Epithelial cell of esophagus (primary cell): Measurements from ENCODE around the gene DCTPP1.
"Not testable (repeated sequence)": the region's sequence is repeated elsewhere in the genome, so short reads cannot be mapped to it uniquely, and the experiment has no call there.

Source experiments
- DNase-seq: peaks from one replicate; pipeline ENCODE4 v3.0.0; 2010; ENCODE audit warnings: low read depth
- H3K4me3 ChIP-seq: 2 replicates; pipeline ENCODE4 v1.5.1; 2011; ENCODE audit warnings: mild to moderate bottlenecking, low read length, control low read depth
- TF ChIP-seq, protein P1 (sequence below): IDR thresholded peaks from 2 replicates; pipeline ENCODE4 v1.5.1; 2011; ENCODE audit warnings: low read depth, mild to moderate bottlenecking, low read length, control low read depth, inconsistent platforms; ENCODE audit not compliant: insufficient read depth; ENCODE audit errors: missing control alignments

DCTPP1 gene

DNA sequence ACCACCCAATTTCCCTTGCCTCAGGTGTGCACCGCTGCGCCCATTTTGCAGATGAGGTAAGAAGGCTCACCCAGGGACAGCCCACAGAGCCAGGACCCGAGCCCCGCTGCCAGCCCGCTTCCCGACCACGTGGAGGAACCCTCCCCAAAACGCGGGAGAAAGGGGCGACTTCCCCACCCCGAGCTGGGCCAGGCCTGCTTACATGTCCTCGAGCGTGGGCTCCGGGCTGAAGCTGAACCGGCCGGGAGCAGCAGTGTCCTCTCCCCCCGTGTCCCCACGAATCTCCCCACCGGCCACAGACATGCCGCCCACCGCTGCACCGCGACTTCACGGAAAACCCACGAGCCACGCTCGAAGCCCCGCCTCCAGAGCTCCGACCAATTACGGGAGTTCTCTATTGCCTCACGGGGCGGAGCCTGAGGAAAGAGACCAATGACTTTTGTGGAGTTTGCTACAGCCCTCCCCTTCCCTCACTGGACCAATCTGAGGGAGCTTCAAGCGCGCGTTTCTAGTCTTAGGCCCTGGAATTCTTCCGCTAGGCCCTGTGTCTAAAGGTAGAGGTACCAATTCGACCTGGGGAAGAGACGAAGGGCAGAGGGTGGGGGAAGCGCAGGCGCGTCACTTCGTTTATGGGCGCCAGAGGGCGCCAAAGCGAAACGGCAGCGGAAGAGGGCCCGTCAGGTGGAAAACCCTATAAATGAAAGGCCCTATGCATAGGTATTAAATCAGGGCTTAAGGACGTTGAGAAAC lies at the start of gene DCTPP1:
DCTPP1 (minus strand) TSS at position 353 of the 750 bp plus-strand sequence; CDS start at position 303, 50 bp downstream.
- TF ChIP-seq, protein P1, sequence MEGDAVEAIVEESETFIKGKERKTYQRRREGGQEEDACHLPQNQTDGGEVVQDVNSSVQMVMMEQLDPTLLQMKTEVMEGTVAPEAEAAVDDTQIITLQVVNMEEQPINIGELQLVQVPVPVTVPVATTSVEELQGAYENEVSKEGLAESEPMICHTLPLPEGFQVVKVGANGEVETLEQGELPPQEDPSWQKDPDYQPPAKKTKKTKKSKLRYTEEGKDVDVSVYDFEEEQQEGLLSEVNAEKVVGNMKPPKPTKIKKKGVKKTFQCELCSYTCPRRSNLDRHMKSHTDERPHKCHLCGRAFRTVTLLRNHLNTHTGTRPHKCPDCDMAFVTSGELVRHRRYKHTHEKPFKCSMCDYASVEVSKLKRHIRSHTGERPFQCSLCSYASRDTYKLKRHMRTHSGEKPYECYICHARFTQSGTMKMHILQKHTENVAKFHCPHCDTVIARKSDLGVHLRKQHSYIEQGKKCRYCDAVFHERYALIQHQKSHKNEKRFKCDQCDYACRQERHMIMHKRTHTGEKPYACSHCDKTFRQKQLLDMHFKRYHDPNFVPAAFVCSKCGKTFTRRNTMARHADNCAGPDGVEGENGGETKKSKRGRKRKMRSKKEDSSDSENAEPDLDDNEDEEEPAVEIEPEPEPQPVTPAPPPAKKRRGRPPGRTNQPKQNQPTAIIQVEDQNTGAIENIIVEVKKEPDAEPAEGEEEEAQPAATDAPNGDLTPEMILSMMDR, result peak; percentile 89
- DNase-seq, result peak; percentile 100
- peak within 1 kb of the TSS; percentile 82 for H3K4me3 ChIP-seq

DNA sequence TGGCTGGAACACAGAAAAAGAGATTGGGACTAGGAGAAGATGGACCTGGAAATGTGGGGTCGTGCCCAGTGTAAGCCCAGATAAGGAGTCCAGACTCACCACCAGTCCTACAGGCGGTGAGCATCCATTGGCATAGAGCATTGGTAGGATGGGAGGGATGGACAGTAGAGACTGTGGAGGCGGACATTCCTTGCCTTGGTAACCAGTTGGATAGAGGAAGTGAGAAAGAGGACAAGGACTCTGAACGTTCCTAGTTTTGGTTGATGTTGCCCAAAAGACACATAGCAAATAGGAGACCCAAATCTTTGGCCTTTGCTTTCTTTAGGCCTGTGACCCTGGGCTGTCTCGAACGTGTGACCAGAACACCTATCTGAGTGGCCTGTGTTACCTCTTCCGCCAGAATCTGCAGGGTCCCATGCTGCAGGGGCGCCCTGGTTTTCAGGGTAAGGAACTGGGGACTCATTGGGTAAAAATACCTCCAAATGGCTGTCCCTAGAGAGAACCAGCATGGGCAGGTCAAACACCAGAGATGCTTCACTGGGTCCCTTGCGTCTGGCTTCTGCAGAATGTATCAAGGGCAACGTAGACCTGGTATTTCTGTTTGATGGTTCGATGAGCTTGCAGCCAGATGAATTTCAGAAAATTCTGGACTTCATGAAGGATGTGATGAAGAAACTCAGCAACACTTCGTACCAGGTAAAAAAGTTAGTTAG lies 49.1 kb upstream of the DCTPP1 start:
- no peak overlapping the region for H3K4me3 ChIP-seq
- TF ChIP-seq, protein P1, result no peak
- no peak for DNase-seq

DNA sequence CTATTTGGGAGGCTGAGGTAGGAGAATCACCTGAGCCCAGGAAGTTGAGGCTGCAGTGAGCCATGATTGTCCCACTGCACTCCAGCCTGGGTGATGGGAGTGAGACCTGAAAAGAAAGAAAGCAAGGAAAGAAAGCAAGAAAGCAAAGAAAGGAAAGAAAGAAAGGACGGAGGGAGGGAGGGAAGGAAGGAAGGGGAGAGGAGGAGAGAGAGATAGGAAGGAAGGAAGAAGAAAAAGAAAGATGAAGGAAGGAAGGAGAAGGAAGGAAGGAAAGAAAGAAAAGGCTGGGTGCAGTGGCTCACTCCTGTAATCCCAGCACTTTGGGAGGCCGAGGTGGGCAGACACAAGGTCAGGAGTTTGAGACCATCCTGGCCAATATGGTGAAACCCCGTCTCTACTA lies 47.9 kb upstream of the DCTPP1 start:
- DNase-seq, H3K4me3 ChIP-seq: not testable (repeated sequence)

DNA sequence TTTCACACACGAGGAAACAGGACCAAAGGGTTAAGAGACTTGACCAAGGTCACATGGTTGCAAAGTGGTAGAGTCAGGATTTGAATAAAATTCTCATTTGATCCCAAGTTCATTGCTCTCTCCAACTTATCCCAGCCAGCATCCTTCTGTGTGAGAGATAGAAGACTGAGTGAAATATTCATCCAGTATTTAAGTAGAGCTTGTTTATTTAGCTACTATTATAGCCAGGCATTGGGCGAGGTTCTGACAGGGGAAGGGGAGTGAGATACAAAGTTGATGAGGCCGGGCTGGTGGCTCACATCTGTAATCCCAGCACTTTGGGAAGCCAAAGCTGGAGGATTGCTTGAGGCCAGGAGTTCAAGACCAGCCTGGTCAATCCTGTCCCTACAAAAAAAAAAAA lies 47.2 kb upstream of the DCTPP1 start:
- DNase-seq, result no peak
- H3K4me3 ChIP-seq, result no peak overlapping the region
- TF ChIP-seq, protein P1, result no peak

DNA sequence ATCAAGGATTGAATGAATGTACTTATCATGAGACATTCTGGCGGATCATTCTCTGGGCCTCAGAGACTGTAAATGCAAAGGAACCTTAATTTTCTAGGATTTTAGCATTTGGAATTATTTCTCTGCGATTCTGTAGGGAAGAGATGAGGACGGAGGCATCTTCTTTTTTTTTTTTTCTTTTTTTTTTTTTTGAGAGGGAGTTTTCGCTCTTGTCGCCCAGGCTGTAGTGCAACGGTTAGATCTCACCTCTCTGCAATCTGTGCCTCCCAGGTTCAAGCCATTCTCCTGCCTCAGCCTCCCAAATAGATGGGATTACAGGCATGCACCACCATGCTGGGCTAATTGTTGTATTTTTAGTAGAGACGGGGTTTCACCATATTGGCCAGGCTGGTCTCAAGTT lies 44.9 kb upstream of the DCTPP1 start:
- DNase-seq, result no peak
- TF ChIP-seq, protein P1, result no peak
- no peak overlapping the region for H3K4me3 ChIP-seq

DNA sequence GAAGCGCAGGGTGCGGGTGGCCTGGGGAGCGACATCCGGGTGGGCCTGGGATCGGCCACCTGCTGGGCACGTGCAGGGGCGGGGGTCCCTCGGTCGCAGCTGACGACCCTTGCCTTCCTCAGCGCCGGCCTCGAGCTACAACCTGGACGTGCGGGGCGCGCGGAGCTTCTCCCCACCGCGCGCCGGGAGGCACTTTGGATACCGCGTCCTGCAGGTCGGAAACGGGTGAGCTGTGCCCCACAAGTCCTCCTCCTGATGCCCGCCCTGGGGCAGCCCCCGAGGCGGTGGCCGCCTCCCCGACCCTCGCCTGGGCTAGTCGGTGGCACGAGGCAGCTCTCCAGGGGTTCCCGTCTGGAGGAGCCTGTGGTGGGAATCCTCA lies 44.2 kb upstream of the DCTPP1 start:
- TF ChIP-seq, protein P1, result no peak
- H3K4me3 ChIP-seq, result no peak overlapping the region
- no peak for DNase-seq

DNA sequence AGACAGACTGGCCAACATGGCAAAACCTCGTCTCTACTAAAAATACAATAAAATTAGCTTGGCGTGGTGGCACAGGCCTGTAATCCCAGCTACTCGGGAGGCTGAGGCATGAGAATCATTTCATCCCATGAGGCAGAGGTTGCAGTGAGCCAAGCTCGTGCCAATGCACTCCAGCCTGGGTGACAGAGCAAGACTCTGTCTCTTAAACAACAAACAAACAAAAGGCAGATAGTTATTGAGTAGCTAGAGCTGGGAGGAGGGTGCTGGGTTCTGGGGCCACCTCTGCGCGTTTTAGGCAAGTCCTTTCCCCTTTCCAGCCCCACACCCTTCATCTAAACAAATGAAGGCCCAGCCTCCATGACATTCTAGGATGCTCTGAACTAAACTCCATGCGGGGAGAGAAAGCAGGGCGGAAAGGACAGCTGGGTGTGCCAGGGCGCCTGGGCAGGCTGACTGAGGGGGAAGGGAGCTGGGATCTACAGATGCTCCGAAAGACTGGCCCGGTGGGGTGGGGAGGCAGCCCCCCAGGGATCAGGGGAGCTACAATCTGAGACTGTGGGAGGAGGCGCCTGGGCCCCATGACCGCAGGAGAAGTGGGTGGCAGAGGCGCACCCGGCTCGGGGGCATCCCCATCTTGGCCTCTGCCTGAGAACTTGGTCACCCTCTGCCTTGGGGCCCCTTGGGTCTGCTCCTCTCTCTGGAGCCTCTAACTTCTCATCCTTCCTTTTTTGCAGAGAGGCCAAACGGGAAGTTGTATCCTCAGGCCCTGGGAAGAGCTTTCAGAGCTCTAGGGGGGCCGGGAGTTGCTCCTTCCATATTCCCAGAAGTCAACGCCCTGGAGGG lies 43.6 kb upstream of the DCTPP1 start:
- no peak for DNase-seq

More for the DNA sequence above, 43.6 kb upstream of the DCTPP1 start:
- TF ChIP-seq, protein P1, result no peak
- no peak overlapping the region for H3K4me3 ChIP-seq
